ENCODE measurements around the gene IL23R. TPM values are rescaled to one million over a fixed set of nuclear protein-coding genes. Genes with fewer than 3 reads are reported as not detected.
"Not testable (repeated sequence)": the region's sequence is repeated elsewhere in the genome, so short reads cannot be mapped to it uniquely, and the experiment has no call there.

IL23R gene
- total RNA-seq, 1 donor from 2014 or later: not detected

- Mint-ChIP-seq H3K4me1 (ENCODE audit: unreplicated experiment) (peaks cover 8% of the 10 kb centered on the region), H3K27me3 (ENCODE audit: unreplicated experiment) (no peaks in the 10 kb centered on the region), H3K36me3 (ENCODE audit: low read depth, unreplicated experiment) (no peaks in the 10 kb centered on the region), H3K4me3 (ENCODE audit: unreplicated experiment) (peak within 1 kb of the TSS; percentile 84), H3K27ac (ENCODE audit: unreplicated experiment) (no peak within 1 kb of the TSS), H3K9me3 (ENCODE audit: unreplicated experiment) (no peaks in the 10 kb centered on the region)
- TF ChIP-seq, protein P1, sequence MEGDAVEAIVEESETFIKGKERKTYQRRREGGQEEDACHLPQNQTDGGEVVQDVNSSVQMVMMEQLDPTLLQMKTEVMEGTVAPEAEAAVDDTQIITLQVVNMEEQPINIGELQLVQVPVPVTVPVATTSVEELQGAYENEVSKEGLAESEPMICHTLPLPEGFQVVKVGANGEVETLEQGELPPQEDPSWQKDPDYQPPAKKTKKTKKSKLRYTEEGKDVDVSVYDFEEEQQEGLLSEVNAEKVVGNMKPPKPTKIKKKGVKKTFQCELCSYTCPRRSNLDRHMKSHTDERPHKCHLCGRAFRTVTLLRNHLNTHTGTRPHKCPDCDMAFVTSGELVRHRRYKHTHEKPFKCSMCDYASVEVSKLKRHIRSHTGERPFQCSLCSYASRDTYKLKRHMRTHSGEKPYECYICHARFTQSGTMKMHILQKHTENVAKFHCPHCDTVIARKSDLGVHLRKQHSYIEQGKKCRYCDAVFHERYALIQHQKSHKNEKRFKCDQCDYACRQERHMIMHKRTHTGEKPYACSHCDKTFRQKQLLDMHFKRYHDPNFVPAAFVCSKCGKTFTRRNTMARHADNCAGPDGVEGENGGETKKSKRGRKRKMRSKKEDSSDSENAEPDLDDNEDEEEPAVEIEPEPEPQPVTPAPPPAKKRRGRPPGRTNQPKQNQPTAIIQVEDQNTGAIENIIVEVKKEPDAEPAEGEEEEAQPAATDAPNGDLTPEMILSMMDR (IDR thresholded peaks at IDR 0.05; ENCODE audit: unreplicated experiment): no peak
- peak; percentile 39 for DNase-seq (ENCODE audit: low spot score)
Observed at GRCh38 chr1:67134695-67135094, 31.6 kb upstream of the IL23R start, which contains the start of gene C1orf141. Gene C1orf141 (minus strand): TSS chr1:67134970. CDS start chr1:67127240, 7,730 bp downstream.

- H3K4me3 Mint-ChIP-seq (ENCODE audit: unreplicated experiment): no peak overlapping the region
- H3K36me3 Mint-ChIP-seq (ENCODE audit: low read depth, unreplicated experiment): no peaks in the 10 kb centered on the region
- no peaks in the 10 kb centered on the region for H3K27me3 Mint-ChIP-seq (ENCODE audit: unreplicated experiment)
- TF ChIP-seq, protein P1 (IDR thresholded peaks at IDR 0.05; ENCODE audit: unreplicated experiment): no peak
- no peak overlapping the region for H3K27ac Mint-ChIP-seq (ENCODE audit: unreplicated experiment)
- DNase-seq (ENCODE audit: low spot score): no peak
- H3K9me3 Mint-ChIP-seq (ENCODE audit: unreplicated experiment): no peaks in the 10 kb centered on the region
- peaks cover 8% of the 10 kb centered on the region for H3K4me1 Mint-ChIP-seq (ENCODE audit: unreplicated experiment)
Observed at GRCh38 chr1:67135354-67135753, 30.9 kb upstream of the IL23R start.

- no peak overlapping the region for H3K27ac Mint-ChIP-seq (ENCODE audit: unreplicated experiment)
- no peaks in the 10 kb centered on the region for H3K36me3 Mint-ChIP-seq (ENCODE audit: low read depth, unreplicated experiment)
- no peaks in the 10 kb centered on the region for H3K9me3 Mint-ChIP-seq (ENCODE audit: unreplicated experiment)
- H3K4me1 Mint-ChIP-seq (ENCODE audit: unreplicated experiment): peaks cover 8% of the 10 kb centered on the region
- TF ChIP-seq, protein P1 (IDR thresholded peaks at IDR 0.05; ENCODE audit: unreplicated experiment): no peak
- H3K4me3 Mint-ChIP-seq (ENCODE audit: unreplicated experiment): no peak overlapping the region
- DNase-seq (ENCODE audit: low spot score): no peak
- no peaks in the 10 kb centered on the region for H3K27me3 Mint-ChIP-seq (ENCODE audit: unreplicated experiment)
Observed at GRCh38 chr1:67137307-67137753, 28.9 kb upstream of the IL23R start.

DNA sequence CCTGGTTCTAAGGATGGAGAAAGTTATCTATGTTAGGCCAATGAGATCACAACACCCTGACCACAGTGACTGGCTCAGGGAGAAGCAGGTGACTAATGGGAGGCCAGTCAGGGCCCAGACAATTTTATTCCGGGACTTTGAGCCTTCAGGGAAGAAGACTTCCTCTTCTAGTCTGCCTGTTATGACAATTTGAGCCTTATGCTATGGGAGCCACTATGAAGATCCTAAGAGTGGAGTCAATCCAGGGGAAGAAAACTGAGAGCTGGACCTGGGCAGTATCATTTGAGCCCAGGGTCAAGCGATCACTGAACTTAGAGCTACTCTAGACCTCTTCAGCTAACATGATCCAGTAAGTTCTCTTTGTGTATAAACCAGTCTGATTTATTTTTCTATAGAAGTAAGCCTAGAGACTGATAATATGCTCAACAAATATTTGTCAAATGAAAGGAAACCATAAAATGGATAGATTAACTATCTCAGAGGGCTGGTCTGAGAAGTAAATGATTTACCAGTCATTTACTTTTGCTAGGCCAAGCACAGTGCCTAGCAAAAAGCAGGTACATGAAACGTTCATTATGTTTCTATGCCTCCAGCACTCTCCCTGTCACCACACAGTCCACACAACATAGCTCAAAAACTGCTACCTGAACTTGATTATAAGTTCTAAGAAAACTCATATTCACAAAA is 27.3 kb upstream of the IL23R start:
- Mint-ChIP-seq H3K4me3 (ENCODE audit: unreplicated experiment) (no peak overlapping the region), H3K36me3 (ENCODE audit: low read depth, unreplicated experiment) (no peaks in the 10 kb centered on the region), H3K9me3 (ENCODE audit: unreplicated experiment) (no peaks in the 10 kb centered on the region), H3K27ac (ENCODE audit: unreplicated experiment) (no peak overlapping the region), H3K4me1 (ENCODE audit: unreplicated experiment) (peaks cover 8% of the 10 kb centered on the region), H3K27me3 (ENCODE audit: unreplicated experiment) (no peaks in the 10 kb centered on the region)
- DNase-seq (ENCODE audit: low spot score): no peak
- TF ChIP-seq, protein P1 (IDR thresholded peaks at IDR 0.05; ENCODE audit: unreplicated experiment): no peak

GRCh38 chr1:67140460-67140859 is 25.8 kb upstream of the IL23R start:
- Mint-ChIP-seq H3K36me3 (ENCODE audit: low read depth, unreplicated experiment) (no peaks in the 10 kb centered on the region), H3K4me1 (ENCODE audit: unreplicated experiment) (peaks cover 4% of the 10 kb centered on the region), H3K27me3 (ENCODE audit: unreplicated experiment) (no peaks in the 10 kb centered on the region), H3K4me3 (ENCODE audit: unreplicated experiment) (no peak overlapping the region), H3K27ac (ENCODE audit: unreplicated experiment) (no peak overlapping the region), H3K9me3 (ENCODE audit: unreplicated experiment) (no peaks in the 10 kb centered on the region)
- DNase-seq (ENCODE audit: low spot score): no peak
- TF ChIP-seq, protein P1 (IDR thresholded peaks at IDR 0.05; ENCODE audit: unreplicated experiment): no peak

DNA sequence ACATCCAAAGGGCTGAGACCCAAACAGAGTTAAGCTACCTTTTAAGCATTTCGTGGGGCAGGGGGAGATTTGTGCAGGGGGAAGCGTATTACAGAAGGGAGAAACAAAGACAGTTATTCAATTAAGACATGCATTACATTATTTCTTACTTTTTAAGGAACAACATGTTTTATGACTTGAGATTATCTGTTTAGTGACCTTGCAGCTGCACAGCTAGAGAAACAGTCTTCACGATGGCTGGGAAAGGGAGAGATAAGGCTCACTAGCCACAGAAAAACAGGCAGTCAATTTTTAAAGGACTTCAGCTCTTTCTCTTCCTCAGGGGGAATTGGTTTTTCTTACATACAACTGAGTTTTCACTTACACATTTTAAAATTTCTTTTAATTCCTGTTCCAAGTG is 24.4 kb upstream of the IL23R start:
- H3K27ac Mint-ChIP-seq (ENCODE audit: unreplicated experiment); DNase-seq (ENCODE audit: low spot score); H3K4me1 Mint-ChIP-seq (ENCODE audit: unreplicated experiment); H3K4me3 Mint-ChIP-seq (ENCODE audit: unreplicated experiment); H3K36me3 Mint-ChIP-seq (ENCODE audit: low read depth, unreplicated experiment); H3K9me3 Mint-ChIP-seq (ENCODE audit: unreplicated experiment); H3K27me3 Mint-ChIP-seq (ENCODE audit: unreplicated experiment): not testable (repeated sequence)
